ENCODE results near the gene CPS1.

GRCh38 chr2:210599476-210599875 lies 43.1 kb downstream of the CPS1 start:
- TF ChIP-seq CTCF (IDR thresholded peaks at IDR 0.05) = no peak
- no peak for TF ChIP-seq POLR2A (IDR thresholded peaks at IDR 0.05)

Data from uterus (tissue), 2 donors.